ENCODE data around the gene MRC2. TPM values are rescaled to one million over a fixed set of nuclear protein-coding genes. Genes with fewer than 3 reads are reported as not detected.
A peak's percentile ranks its signal among the peaks of the same experiment; 100 is the strongest.

The MRC2 gene
- polyA plus RNA-seq, 1 experiment = 61.6 TPM

- no peaks in the 10 kb centered on the region; the same call in 1 of the 2 replicates for H3K9me3 ChIP-seq (ENCODE audit: control insufficient read depth, insufficient read depth, low read length)
- no peak overlapping the region for H3K27ac ChIP-seq (ENCODE audit: low read depth, low read length)
- CTCF ChIA-PET = interaction anchor here (0.9 kb wide), 1 partner anchor 121 kb away, joined by 5 read pairs; no protein-coding TSS in a partner anchor
- H3K27me3 ChIP-seq (ENCODE audit: control insufficient read depth, insufficient read depth, low read length) = no peaks in the 10 kb centered on the region
- no peak overlapping the region for H3K4me3 ChIP-seq (ENCODE audit: low read depth, low read length)
- POLR2A ChIA-PET = no interaction called here
- no peak for TF ChIP-seq CTCF (IDR thresholded peaks at IDR 0.05; ENCODE audit: low read depth, low read length)
- no peak for DNase-seq (ENCODE audit: low read depth, low spot score)
Observed at GRCh38 chr17:62673614-62674362, 46.3 kb downstream of the MRC2 start.

- no peak for TF ChIP-seq CTCF (IDR thresholded peaks at IDR 0.05; ENCODE audit: low read depth, low read length)
- POLR2A ChIA-PET = no interaction called here
- Histone ChIP-seq H3K4me3 (ENCODE audit: low read depth, low read length) (no peak overlapping the region), H3K27ac (ENCODE audit: low read depth, low read length) (no peak overlapping the region), H3K9me3 (ENCODE audit: control insufficient read depth, insufficient read depth, low read length) (no peaks in the 10 kb centered on the region; the same call in 1 of the 2 replicates), H3K27me3 (ENCODE audit: control insufficient read depth, insufficient read depth, low read length) (no peaks in the 10 kb centered on the region)
- CTCF ChIA-PET = interaction anchor here (0.9 kb wide), 1 partner anchor 121 kb away, joined by 5 read pairs; no protein-coding TSS in a partner anchor
- DNase-seq (ENCODE audit: low read depth, low spot score) = no peak
Observed at GRCh38 chr17:62674363-62674739, 46.9 kb downstream of the MRC2 start.

- H3K4me3 ChIP-seq (ENCODE audit: low read depth, low read length) = no peak overlapping the region
- H3K27me3 ChIP-seq (ENCODE audit: control insufficient read depth, insufficient read depth, low read length) = no peaks in the 10 kb centered on the region
- no peaks in the 10 kb centered on the region; the same call in 1 of the 2 replicates for H3K9me3 ChIP-seq (ENCODE audit: control insufficient read depth, insufficient read depth, low read length)
- H3K27ac ChIP-seq (ENCODE audit: low read depth, low read length) = no peak overlapping the region
- ChIA-PET CTCF (no interaction called here), POLR2A (no interaction called here)
- no peak for TF ChIP-seq CTCF (IDR thresholded peaks at IDR 0.05; ENCODE audit: low read depth, low read length)
- no peak for DNase-seq (ENCODE audit: low read depth, low spot score)
Observed at GRCh38 chr17:62674841-62675240, 47.4 kb downstream of the MRC2 start.

- DNase-seq (ENCODE audit: low read depth, low spot score) = no peak
- H3K9me3 ChIP-seq (ENCODE audit: control insufficient read depth, insufficient read depth, low read length) = no peaks in the 10 kb centered on the region; the same call in 1 of the 2 replicates
- peak overlapping the region; percentile 2 for H3K27ac ChIP-seq (ENCODE audit: low read depth, low read length)
- TF ChIP-seq CTCF (IDR thresholded peaks at IDR 0.05; ENCODE audit: low read depth, low read length) = no peak
- ChIA-PET POLR2A (no interaction called here), CTCF (no interaction called here)
- no peaks in the 10 kb centered on the region for H3K27me3 ChIP-seq (ENCODE audit: control insufficient read depth, insufficient read depth, low read length)
- H3K4me3 ChIP-seq (ENCODE audit: low read depth, low read length) = no peak overlapping the region
Observed at GRCh38 chr17:62675260-62675659, 47.8 kb downstream of the MRC2 start.

- ChIA-PET POLR2A (no interaction called here), CTCF (no interaction called here)
- H3K9me3 ChIP-seq (ENCODE audit: control insufficient read depth, insufficient read depth, low read length) = no peaks in the 10 kb centered on the region; the same call in 1 of the 2 replicates
- H3K4me3 ChIP-seq (ENCODE audit: low read depth, low read length) = no peak overlapping the region
- DNase-seq (ENCODE audit: low read depth, low spot score) = no peak
- no peak for TF ChIP-seq CTCF (IDR thresholded peaks at IDR 0.05; ENCODE audit: low read depth, low read length)
- no peak overlapping the region for H3K27ac ChIP-seq (ENCODE audit: low read depth, low read length)
- H3K27me3 ChIP-seq (ENCODE audit: control insufficient read depth, insufficient read depth, low read length) = no peaks in the 10 kb centered on the region
Observed at GRCh38 chr17:62675701-62676100, 48.2 kb downstream of the MRC2 start.

All from AG04450 (cell line).